ENCODE results near the gene PADI3.

DNA sequence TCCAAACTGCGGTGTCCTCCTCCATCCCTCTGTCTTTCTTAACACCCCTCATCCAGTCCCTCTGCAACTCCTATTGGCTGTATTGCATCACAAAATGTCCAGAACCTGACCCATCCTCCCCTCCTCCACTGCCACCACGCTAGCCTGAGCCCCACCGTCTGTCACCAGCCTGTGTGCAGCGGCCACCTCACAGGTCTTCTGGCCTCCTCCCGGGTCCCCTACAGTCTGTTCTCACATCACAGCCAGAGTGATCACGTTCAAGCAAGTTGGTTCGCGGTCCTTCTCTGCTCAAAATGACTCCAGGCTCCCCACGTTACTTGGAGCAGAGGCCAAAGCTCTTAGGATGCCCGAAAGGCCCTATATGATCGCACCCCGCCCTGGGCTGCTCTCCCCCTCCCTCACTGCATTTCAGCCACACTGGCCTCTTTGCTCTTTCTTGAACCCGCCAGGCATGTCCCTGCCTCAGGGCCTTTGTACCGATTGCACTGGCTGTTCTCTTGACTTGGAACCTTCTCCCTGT lies 56.7 kb downstream of the PADI3 start:
- TF ChIP-seq, protein P1, sequence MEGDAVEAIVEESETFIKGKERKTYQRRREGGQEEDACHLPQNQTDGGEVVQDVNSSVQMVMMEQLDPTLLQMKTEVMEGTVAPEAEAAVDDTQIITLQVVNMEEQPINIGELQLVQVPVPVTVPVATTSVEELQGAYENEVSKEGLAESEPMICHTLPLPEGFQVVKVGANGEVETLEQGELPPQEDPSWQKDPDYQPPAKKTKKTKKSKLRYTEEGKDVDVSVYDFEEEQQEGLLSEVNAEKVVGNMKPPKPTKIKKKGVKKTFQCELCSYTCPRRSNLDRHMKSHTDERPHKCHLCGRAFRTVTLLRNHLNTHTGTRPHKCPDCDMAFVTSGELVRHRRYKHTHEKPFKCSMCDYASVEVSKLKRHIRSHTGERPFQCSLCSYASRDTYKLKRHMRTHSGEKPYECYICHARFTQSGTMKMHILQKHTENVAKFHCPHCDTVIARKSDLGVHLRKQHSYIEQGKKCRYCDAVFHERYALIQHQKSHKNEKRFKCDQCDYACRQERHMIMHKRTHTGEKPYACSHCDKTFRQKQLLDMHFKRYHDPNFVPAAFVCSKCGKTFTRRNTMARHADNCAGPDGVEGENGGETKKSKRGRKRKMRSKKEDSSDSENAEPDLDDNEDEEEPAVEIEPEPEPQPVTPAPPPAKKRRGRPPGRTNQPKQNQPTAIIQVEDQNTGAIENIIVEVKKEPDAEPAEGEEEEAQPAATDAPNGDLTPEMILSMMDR (IDR thresholded peaks at IDR 0.05; ENCODE audit: extremely low read depth in 1 of 2, insufficient read depth in 1 of 2, low read depth in 1 of 2, low read length in 2 of 2): no peak
- TF ChIP-seq POLR2AphosphoS5 (IDR thresholded peaks at IDR 0.05; ENCODE audit: insufficient read depth, low read depth, low read length) (no peak), POLR2A (IDR thresholded peaks at IDR 0.05; ENCODE audit: low read depth, low read length) (no peak)

Data from endothelial cell of umbilical vein (primary cell).